Stimulated activated CD4-positive, alpha-beta T cell treated with anti-CD3 and anti-CD28 coated beads, Interleukin-15, amount 100 ng/mL, for 1 hour (primary cell): Measurements from ENCODE around the gene DYRK4.

Source experiments
- DNase-seq, 2 donors: peaks; one replicate each; pipeline ENCODE4 v3.0.0-alpha.2; 2020; ENCODE audit warnings: low read depth in 1 of 2, low spot score in 1 of 2

DYRK4 gene

DNA sequence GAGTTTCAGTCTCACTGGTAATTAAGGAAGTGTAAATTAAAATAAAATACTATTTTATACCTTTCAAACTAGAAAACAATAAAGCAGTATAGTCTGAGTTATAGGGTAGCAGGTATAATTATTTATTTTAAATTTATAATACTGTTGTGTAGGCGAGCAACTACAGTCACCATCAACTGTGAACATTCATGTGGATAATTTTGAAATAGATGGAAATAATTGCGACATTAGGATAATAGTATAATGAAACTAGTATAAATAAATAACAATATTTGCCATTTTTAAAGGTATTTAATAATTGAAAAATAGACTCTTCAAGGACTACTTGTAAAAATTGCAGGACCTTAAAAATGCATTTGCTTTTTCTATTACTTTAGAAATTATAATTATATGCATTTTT lies 3.8 kb upstream of the DYRK4 start:
- no peak for DNase-seq

GRCh38 chr12:4563336-4563735 lies 1.3 kb downstream of the DYRK4 start:
- no peak for DNase-seq

- DNase-seq: no peak
Observed at GRCh38 chr12:4564818-4565217, 2.8 kb downstream of the DYRK4 start.

DNA sequence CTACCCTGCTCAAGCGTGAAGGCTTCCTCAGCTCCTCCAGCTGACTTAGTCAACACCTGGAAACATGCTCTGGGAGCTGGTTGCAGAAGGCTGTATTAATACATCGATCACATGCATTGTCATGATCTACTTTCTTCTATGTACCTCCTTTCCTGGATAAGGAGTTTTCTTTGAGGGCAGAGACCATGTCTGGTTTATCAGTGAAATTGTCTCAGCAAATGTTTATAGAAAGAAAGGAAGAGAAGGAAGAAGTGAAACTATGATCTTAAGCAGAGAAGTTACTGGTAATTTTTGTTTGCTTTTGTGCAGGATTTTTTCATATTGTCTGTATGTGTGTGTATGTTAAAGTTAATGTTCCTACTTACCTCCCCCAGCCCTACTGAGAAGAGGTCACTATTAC lies 4.5 kb downstream of the DYRK4 start:
- no peak for DNase-seq

DNA sequence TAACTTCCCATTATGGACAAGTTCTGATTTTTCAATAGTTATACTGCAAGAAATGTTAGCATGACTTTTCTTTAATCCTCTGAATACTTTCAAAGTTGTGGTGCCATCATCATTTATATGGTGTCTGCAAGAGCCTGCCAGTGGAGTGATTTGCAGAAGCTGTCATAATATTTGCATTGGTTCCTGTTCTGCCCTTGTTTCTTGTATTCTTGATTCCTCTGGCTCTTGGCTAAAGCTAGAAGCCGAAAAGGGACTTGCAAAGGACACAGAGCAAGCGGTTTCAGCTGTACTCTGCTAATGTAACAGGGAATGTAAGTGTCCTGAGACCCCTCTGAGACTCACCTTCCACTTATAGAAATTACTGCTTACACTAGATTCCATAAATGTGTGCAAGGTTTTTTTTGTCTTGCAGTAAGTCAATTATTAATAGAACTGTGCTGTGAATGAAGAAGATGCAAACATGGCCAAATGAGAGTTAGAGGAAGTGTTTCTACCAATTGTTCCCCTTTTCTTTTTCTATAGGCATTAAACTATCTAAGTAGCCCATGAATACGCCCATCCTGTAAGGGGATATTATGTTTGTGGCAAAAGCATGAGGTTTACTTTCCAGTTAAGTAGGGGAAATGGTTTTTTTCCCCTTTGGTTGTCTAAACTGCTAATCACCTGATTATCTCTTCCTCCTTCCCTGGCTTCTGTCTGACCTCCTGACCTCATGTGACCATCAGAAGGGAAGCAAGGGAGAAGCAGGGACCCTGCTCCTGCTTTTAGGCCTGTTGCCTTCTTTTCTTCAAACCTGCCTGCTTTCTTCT lies 5.3 kb downstream of the DYRK4 start:
- no peak for DNase-seq

DNA sequence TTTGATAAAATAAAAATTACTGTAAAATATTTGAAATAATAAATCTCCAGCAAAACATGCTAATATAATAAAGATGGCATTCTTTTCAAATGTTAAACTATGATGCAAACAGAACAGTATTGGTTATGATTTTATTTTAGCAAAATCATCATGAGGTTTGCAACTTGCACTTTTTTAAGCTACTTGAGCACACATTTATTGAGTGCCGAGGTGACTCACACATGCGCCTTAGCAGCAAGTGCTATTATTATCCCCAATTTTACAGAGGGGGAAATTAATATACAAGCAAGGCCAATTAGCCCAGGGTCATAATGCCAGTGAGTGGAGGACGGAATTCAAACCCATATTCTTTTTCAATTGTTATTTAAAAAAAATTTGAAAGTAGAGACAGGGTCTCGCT lies 7.3 kb downstream of the DYRK4 start:
- DNase-seq: no peak

- DNase-seq: no peak
Observed at GRCh38 chr12:4572680-4573079, 10.7 kb downstream of the DYRK4 start.

DNA sequence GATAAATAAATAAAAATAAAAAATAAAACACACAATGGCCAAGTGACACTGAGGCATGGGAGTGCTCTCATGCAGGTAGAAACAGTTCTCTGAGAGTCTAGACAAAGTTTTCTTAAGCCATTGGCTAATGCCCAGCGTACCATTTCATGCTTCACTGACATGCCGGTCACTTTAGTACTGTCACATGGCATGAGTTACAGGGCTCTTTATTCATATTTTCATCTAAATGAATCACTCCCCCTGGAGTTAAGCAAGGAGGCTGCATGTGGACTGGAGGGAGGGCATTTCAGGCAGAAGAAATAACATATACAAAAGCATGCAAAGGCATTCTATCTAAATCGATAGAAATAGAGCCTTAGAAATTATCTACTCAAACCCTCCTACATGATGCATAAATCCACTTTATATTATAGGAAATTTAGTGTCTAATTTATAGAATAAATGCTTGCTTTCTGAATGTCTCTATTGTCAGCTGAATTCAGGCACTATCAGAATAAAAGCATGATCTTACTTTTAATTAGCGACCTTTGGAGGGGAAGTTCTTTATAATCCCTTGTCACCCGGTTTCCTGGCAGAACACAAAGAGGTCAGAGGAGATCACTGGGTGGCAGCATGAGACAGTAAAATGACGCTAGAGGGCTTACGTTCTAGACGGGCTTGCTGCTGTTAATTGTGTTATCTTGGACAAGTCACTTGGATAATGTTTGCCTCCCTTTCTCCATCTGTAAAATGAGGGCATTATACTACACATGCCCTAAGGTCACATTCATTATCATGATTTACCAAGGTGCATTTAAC lies 17.5 kb downstream of the DYRK4 start:
- DNase-seq: no peak

- DNase-seq: no peak
Observed at GRCh38 chr12:4580281-4580688, 18.3 kb downstream of the DYRK4 start.

GRCh38 chr12:4584281-4584680 lies 22.3 kb downstream of the DYRK4 start:
- DNase-seq: no peak

GRCh38 chr12:4584896-4585295 lies 22.9 kb downstream of the DYRK4 start:
- DNase-seq: no peak

- DNase-seq: no peak
Observed at GRCh38 chr12:4586500-4586899, 24.5 kb downstream of the DYRK4 start.

DNA sequence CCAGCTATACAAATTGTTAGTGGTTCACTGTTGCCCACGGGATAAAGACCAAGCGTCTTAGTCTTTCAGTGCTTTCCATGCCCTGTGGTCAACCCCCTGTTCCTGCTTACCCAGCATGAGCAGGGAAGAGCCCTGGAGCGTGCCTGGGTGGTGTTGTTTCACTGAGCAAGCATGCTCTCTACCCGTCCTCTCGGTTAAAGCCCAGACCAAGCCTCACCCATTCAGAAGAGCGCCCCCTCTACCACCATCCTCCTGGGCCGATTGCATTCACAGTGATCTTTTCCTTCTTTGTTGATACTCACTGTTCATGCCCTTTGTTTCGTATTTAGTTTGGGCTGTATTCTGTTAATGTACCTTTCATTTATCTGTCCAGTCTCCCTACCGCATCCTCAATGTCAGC lies 25.1 kb downstream of the DYRK4 start:
- DNase-seq: no peak

GRCh38 chr12:4588916-4589315 lies 26.9 kb downstream of the DYRK4 start:
- DNase-seq: no peak

- no peak for DNase-seq
Observed at GRCh38 chr12:4589941-4590340, 27.9 kb downstream of the DYRK4 start.

- no peak for DNase-seq
Observed at GRCh38 chr12:4591180-4591687, 29.2 kb downstream of the DYRK4 start.

GRCh38 chr12:4595881-4596280 lies 33.9 kb downstream of the DYRK4 start:
- no peak for DNase-seq

DNA sequence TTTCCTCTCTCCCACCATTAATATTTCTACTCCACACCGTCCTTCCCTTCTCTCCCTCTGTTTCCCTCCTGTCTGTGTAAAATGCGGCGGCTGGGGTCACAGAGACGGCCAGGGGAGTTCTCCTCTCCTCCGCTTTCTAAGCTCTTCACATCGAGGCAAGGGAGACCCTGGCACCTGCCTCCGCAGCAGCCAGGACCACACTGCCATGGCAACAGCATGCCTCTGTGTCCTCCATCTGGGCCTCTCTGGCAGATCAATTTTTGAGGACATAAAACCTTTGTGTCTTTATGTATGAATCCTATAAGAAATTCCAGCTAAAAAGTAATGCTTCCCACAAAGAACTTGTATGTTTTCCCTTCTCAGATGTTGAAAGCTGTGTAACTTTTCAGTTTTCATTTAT lies 41.4 kb downstream of the DYRK4 start:
- no peak for DNase-seq

DNA sequence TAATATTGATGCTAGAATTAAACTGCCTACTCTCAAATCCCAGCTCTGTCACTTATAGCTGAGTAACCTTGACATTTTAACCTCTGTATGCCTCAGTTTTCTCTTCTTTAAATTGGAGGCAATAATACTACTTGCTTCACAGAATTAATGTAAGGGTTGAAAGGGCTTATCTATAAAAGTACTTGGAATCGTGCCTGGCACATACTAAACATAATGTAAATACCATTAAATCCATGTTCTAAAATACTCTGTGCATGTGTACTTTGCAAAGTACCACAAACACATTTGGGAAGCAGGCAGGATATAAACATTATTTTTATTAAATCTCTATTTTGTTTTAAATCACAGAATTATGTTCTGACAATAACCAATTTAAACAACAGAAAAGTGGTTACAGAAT lies 41.9 kb downstream of the DYRK4 start:
- no peak for DNase-seq

DNA sequence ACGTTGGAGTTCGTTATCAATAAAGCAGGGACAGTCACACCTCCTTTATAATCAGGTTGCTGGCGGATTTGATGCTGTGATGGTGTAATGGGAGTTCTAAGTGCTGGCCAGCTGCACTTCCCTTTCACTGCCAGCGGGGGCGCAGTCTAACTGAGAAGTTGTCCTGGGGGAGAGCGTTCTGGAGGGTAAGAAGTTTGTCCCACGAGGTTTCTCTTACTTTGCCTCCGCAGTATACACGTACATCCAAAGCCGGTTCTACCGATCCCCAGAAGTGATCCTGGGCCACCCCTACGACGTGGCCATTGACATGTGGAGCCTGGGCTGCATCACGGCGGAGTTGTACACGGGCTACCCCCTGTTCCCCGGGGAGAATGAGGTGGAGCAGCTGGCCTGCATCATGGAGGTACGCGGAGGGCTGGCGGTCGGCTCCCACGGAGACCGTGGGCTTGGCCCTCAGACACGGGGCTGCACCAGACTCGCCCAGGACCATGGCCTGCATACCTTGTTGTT lies 42.7 kb downstream of the DYRK4 start:
- DNase-seq: peak; percentile 54 to 59

DNA sequence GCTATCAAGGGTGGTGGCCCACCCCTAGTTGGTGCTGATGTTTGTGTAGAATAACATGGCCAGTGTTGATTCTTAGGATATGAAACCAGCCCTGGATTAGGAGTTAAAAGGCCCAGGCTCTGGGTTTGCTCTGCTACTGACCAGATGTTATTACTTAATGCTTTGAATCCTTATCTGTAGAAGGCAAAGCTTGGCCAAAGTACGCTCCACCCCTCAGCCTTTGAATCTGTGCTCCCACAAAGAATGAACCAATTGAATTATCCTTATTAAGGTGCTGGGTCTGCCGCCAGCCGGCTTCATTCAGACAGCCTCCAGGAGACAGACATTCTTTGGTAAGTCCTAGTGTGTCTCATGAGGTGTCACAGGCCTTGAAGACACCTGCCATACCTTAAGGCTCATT lies 45.0 kb downstream of the DYRK4 start:
- DNase-seq: no peak

DNA sequence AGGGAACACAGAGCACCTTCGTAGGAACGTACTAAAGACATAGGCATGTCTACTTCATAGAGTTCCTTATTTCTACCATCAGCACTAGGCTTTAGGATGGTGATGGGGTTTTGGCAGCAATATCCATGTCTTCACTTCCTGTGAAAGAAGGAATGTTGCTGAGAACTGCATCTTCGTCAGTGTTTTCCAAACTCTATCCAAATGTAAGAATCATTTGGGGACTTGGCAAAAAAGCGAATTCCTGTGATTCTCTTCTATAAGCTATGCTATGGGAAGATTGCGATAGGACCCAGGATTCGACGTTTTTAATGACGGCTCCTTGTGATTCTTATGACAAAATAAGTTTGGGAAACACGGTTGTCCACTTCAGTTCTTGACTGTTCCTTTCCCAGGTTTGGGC lies 47.1 kb downstream of the DYRK4 start:
- DNase-seq: no peak
